Vagina (tissue), 2 donors: ENCODE results near the gene LSM6. TPM values are rescaled to one million over a fixed set of nuclear protein-coding genes. Genes with fewer than 3 reads are reported as not detected.

Experiments used
- DNase-seq, 2 donors: peaks; one replicate each; pipeline ENCODE4 v3.0.0-alpha.2; 2017; ENCODE audit errors: extremely low spot score in 2 of 2
- H3K27ac ChIP-seq: fragments of 200-600 bp; sonication (generic); one replicate; pipeline ENCODE4 v1.5.1; 2019
- H3K27me3 ChIP-seq: fragments of 200-600 bp; sonication (generic); one replicate; pipeline ENCODE4 v1.5.1; 2019
- H3K36me3 ChIP-seq, 2 donors: fragments of 200-600 bp; sonication (generic); one replicate each; pipeline ENCODE4 v1.5.1; 2017 to 2019
- H3K4me1 ChIP-seq: fragments of 200-600 bp; sonication (generic); one replicate; pipeline ENCODE4 v1.5.1; 2019
- H3K4me3 ChIP-seq, 2 donors: fragments of 200-600 bp; sonication (generic); 1 replicate in 1 of 2; 2 replicates in 1 of 2; pipeline ENCODE4 v1.5.1; 2016 to 2019
- H3K9me3 ChIP-seq: fragments of 200-600 bp; sonication (generic); one replicate; pipeline ENCODE4 v1.5.1; 2019
- CTCF ChIP-seq, 3 experiments: fragments of 450-650 bp in 2 of 3; fragments of 200-600 bp in 1 of 3; sonication (generic) in 1 of 3; IDR thresholded peaks; one replicate each; pipeline ENCODE4 v1.5.1; 2017 to 2019; ENCODE audit warnings: antibody characterized with exemption in 3 of 3, mild to moderate bottlenecking in 2 of 3, moderate library complexity in 2 of 3
- POLR2A ChIP-seq, 2 donors: fragments of 450-650 bp; IDR thresholded peaks; one replicate each; pipeline ENCODE4 v1.6.1; 2017; ENCODE audit warnings: antibody characterized with exemption in 2 of 2, mild to moderate bottlenecking in 2 of 2, moderate library complexity in 2 of 2
- POLR2AphosphoS5 ChIP-seq, 2 donors: sonication (generic); formaldehyde crosslinking; IDR thresholded peaks; one replicate each; pipeline ENCODE4 v1.9.0; 2017; ENCODE audit warnings: antibody characterized with exemption in 2 of 2, mild to moderate bottlenecking in 2 of 2, low read depth in 1 of 2; ENCODE audit not compliant: insufficient read depth in 1 of 2
- intact Hi-C: fragments of 100-400 bp; cut with DNase I; formaldehyde crosslinking; loops from one replicate; pipeline ENCODE4 v1.15.1; 2023
- total RNA-seq: library from RNA; depleted of rRNA; stranded (reverse); fragments of >200 nt; gene quantifications from one replicate; pipeline ENCODE4 v1.2.3, GENCODE V29; 2016

LSM6 gene
- total RNA-seq, 1 donor from 2014 or later: 13.3 TPM

DNA sequence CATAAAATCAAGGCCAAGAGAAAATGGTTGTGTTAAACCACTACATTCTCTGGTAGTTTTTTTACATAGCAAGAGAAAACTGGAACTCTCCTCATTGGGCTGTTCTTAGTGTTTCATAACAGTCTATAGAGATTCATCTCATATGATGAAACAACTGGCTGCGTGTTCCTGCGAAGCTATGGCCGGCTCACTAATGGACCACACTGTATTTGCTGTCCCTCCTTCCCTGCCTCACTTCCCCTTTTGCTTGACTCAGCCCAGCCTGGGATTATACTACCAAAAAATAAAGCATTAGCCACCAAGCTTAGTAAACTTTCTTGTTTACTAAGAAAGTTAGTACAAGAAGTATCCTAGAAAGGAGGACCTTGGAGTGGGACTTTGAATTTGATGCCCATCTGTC is 31.6 kb upstream of the LSM6 start:
- no peak for DNase-seq
- TF ChIP-seq POLR2A (IDR thresholded peaks at IDR 0.05) (no peak), CTCF (IDR thresholded peaks at IDR 0.05) (no peak), POLR2AphosphoS5 (IDR thresholded peaks at IDR 0.05; ENCODE audit: insufficient read depth in 1 of 2, low read depth in 1 of 2) (no peak)
- Histone ChIP-seq H3K9me3 (no peaks in the 10 kb centered on the region), H3K4me3 (no peak overlapping the region), H3K36me3 (no peaks in the 10 kb centered on the region), H3K27ac (no peak overlapping the region), H3K27me3 (no peaks in the 10 kb centered on the region), H3K4me1 (no peaks in the 10 kb centered on the region)
- intact Hi-C loops: no loop called here

DNA sequence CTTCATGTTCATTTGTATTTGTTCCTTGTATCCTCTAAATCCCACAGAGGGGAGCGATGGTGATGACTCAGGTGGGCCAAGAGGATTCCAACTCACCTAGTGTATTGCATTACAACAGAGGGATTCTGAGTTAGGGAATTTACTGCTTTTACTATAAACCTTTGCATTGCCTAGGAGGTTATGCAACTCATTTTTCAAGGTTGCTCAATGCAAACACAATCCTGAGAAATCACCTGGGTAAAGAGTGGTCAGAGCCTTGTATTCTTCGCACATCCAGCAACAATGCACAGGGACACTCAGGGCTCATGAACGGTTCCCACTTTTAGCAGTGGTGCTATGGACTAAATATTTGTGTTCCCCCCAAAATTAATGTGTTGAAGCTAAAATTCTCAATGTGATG is 28.6 kb upstream of the LSM6 start:
- no peak for DNase-seq
- intact Hi-C loops: no loop called here
- H3K4me1 ChIP-seq: no peaks in the 10 kb centered on the region
- no peak overlapping the region for H3K27ac ChIP-seq
- TF ChIP-seq POLR2AphosphoS5 (IDR thresholded peaks at IDR 0.05; ENCODE audit: insufficient read depth in 1 of 2, low read depth in 1 of 2): no peak
- no peak overlapping the region for H3K4me3 ChIP-seq
- H3K36me3 ChIP-seq: no peaks in the 10 kb centered on the region
- no peaks in the 10 kb centered on the region for H3K27me3 ChIP-seq
- no peaks in the 10 kb centered on the region for H3K9me3 ChIP-seq

DNA sequence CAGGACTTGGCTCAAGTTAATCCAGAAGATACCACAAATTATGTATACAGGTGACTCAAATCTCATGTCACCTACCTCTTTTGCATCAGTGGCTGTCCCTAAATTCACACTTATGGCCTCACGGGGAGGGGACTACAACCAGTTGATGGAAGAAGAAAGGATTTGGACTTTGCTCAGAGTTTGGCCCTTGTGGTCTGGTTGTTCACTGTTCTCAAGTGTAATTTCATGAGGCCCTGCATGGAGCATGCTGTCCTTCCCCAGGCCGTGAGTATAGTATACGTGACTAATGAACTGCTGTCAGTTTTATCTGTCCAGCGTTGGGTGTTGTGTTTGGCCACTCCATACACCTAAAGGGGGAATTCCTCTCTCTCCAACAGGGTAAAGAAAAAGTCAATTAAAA is 27.5 kb upstream of the LSM6 start:
- Histone ChIP-seq H3K27me3 (no peaks in the 10 kb centered on the region), H3K4me3 (no peak overlapping the region), H3K36me3 (no peaks in the 10 kb centered on the region), H3K27ac (no peak overlapping the region), H3K4me1 (no peaks in the 10 kb centered on the region), H3K9me3 (no peaks in the 10 kb centered on the region)
- TF ChIP-seq CTCF (IDR thresholded peaks at IDR 0.05) (no peak), POLR2A (IDR thresholded peaks at IDR 0.05) (no peak), POLR2AphosphoS5 (IDR thresholded peaks at IDR 0.05; ENCODE audit: insufficient read depth in 1 of 2, low read depth in 1 of 2) (no peak)
- no peak for DNase-seq
- intact Hi-C loops: no loop called here

- intact Hi-C loops: no loop called here
- no peaks in the 10 kb centered on the region for H3K4me1 ChIP-seq
- no peaks in the 10 kb centered on the region for H3K9me3 ChIP-seq
- H3K27ac ChIP-seq: no peak overlapping the region
- no peaks in the 10 kb centered on the region for H3K27me3 ChIP-seq
- DNase-seq: no peak
- H3K36me3 ChIP-seq: no peaks in the 10 kb centered on the region
- H3K4me3 ChIP-seq: no peak overlapping the region
- TF ChIP-seq CTCF (IDR thresholded peaks at IDR 0.05): no peak
- TF ChIP-seq POLR2AphosphoS5 (IDR thresholded peaks at IDR 0.05; ENCODE audit: insufficient read depth in 1 of 2, low read depth in 1 of 2): no peak
- no peak for TF ChIP-seq POLR2A (IDR thresholded peaks at IDR 0.05)
Observed at GRCh38 chr4:146154057-146154456, 21.5 kb upstream of the LSM6 start.

- no peak overlapping the region for H3K27ac ChIP-seq
- no peaks in the 10 kb centered on the region for H3K27me3 ChIP-seq
Observed at GRCh38 chr4:146155152-146155724, 20.3 kb upstream of the LSM6 start.

More at GRCh38 chr4:146155152-146155724, 20.3 kb upstream of the LSM6 start:
- intact Hi-C loops: no loop called here
- no peak for DNase-seq
- Histone ChIP-seq H3K4me1 (no peaks in the 10 kb centered on the region), H3K4me3 (no peak overlapping the region), H3K36me3 (no peaks in the 10 kb centered on the region), H3K9me3 (no peaks in the 10 kb centered on the region)
- no peak for TF ChIP-seq POLR2A (IDR thresholded peaks at IDR 0.05)
- TF ChIP-seq POLR2AphosphoS5 (IDR thresholded peaks at IDR 0.05; ENCODE audit: insufficient read depth in 1 of 2, low read depth in 1 of 2): no peak
- TF ChIP-seq CTCF (IDR thresholded peaks at IDR 0.05): no peak
